ENCODE measurements around the gene RNF213.

GRCh38 chr17:80424261-80424660 is 163.6 kb downstream of the RNF213 start:
- no peak for TF ChIP-seq ZNF274 (IDR thresholded peaks at IDR 0.05; ENCODE audit: low read depth, low read length)
- TF ChIP-seq YY1 (IDR thresholded peaks at IDR 0.05; ENCODE audit: insufficient read depth, insufficient read length) = no peak
